Kidney (tissue), 14 donors: ENCODE results near the gene NLRC5. TPM values are rescaled to one million over a fixed set of nuclear protein-coding genes. Genes with fewer than 3 reads are reported as not detected.

Experiments used
- DNase-seq, 5 donors: peaks; one replicate each; pipeline ENCODE4 v3.0.0-alpha.2; 2013 to 2020
- FAIRE-seq: peaks from 2 replicates; lab custom pipeline; 2012; peaks lifted over from hg19 to GRCh38; lab: Jason Lieb, UNC
- H3K27ac ChIP-seq, 2 donors: one replicate each; pipeline ENCODE4 v1.7.0; 2013; ENCODE audit warnings: low read depth in 2 of 2, low read length in 2 of 2, inconsistent platforms in 1 of 2
- H3K27me3 ChIP-seq: one replicate; pipeline ENCODE4 v1.7.1; 2013; ENCODE audit warnings: low read length, inconsistent platforms; ENCODE audit not compliant: control insufficient read depth, insufficient read depth
- H3K36me3 ChIP-seq, 3 donors: one replicate each; pipeline versions ENCODE4 v1.7.0 to v1.7.1; 2013; ENCODE audit warnings: low read length in 3 of 3, control low read depth in 1 of 3, inconsistent platforms in 1 of 3; ENCODE audit not compliant: insufficient read depth in 3 of 3, control insufficient read depth in 2 of 3
- H3K4me1 ChIP-seq, 3 donors: one replicate each; pipeline versions ENCODE4 v1.7.0 to v1.7.1; 2013; ENCODE audit warnings: low read length in 3 of 3, inconsistent platforms in 1 of 3, low read depth in 1 of 3; ENCODE audit not compliant: control insufficient read depth in 2 of 3, insufficient read depth in 2 of 3
- H3K4me3 ChIP-seq, 3 donors: one replicate each; pipeline versions ENCODE4 v1.7.0 to v1.8.1; 2013; ENCODE audit warnings: low read length in 3 of 3, control low read depth in 1 of 3, inconsistent platforms in 1 of 3
- H3K9ac ChIP-seq, 3 donors: one replicate each; pipeline versions ENCODE4 v1.7.0 to v1.7.1; 2013; ENCODE audit warnings: low read length in 3 of 3, control low read depth in 1 of 3, inconsistent platforms in 1 of 3
- H3K9me3 ChIP-seq, 3 donors: one replicate each; pipeline versions ENCODE4 v1.7.0 to v1.7.1; 2013; ENCODE audit warnings: low read length in 3 of 3, control low read depth in 1 of 3, inconsistent platforms in 1 of 3; ENCODE audit not compliant: control insufficient read depth in 2 of 3, insufficient read depth in 1 of 3
- CTCF ChIP-seq: IDR thresholded peaks from 3 replicates; pipeline ENCODE4 v1.5.1; 2012; ENCODE audit warnings: mild to moderate bottlenecking, moderate library complexity, borderline replicate concordance; ENCODE audit not compliant: insufficient read depth; ENCODE audit errors: extremely low read depth
- intact Hi-C: fragments of 100-400 bp; cut with DNase I; formaldehyde crosslinking; loops from one replicate; pipeline ENCODE4 v1.11.1; 2022
- polyA plus RNA-seq: library from polyadenylated mRNA; stranded (reverse); fragments of 350-450 nt; fragmentation: Illumina TruSeq; extraction: RNeasy Lipid Tissue Mini Kit (QIAGEN cat#74804); gene quantifications from one replicate; pipeline ENCODE4 v1.2.3, GENCODE V29; 2014; ENCODE audit warnings: low read depth, low replicate concordance; ENCODE audit not compliant: insufficient read depth
- total RNA-seq: library from RNA; stranded (reverse); fragmentation: NEBNext Ultra II Directional; extraction: Animal tissue kit (Norgen Biotek cat#: 25700); gene quantifications from one replicate; pipeline ENCODE4 v1.2.1, GENCODE V29; 2021
- donor health status: control.
- donor health status: control.
- donor health status: control.
- donor health status: control.
- donor health status: control.
- donor health status: DM: yes; HTN: yes; CAD: no.
- donor health status: Normal renal cell carcinoma (clear cell type).

The NLRC5 gene
- total and polyA plus RNA-seq, 2 donors from 2014 or later: 7.1 to 55.6 TPM

DNA sequence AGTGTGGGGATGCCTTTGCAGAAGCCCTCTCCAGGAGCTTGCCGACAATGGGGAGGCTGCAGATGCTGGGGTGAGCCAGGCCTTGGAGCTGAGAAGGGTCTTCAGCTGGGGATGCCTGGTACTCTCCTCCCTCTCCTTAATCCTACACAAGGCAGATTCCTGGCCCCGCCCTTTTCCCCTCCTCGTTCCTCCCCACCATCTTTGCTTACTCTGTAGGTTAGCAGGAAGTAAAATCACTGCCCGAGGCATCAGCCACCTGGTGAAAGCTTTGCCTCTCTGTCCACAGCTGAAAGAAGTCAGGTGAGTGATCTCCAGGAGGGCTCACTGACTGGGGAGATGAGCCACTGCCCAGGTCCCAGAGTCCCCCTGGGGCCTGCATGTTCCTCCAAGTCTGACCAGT is 38.7 kb downstream of the NLRC5 start:
- Histone ChIP-seq H3K9me3 (no peaks in the 10 kb centered on the region), H3K36me3 (no peaks in the 10 kb centered on the region), H3K4me1 (no peaks in the 10 kb centered on the region), H3K4me3 (no peak overlapping the region), H3K9ac (no peak overlapping the region), H3K27me3 (no peaks in the 10 kb centered on the region), H3K27ac (no peak overlapping the region)
- no peak for TF ChIP-seq CTCF
- DNase-seq (peak in 1 of 5 donors; percentile 9), FAIRE-seq (no peak)
- intact Hi-C loops: no loop called here

- DNase-seq: no peak
- intact Hi-C loops: no loop called here
- no peak for FAIRE-seq
Observed at GRCh38 chr16:57029161-57030160, 40.1 kb downstream of the NLRC5 start.

GRCh38 chr16:57030346-57030902 is 41.1 kb downstream of the NLRC5 start:
- peak in 1 of 5 donors; percentile 2 for DNase-seq
- no peaks in the 10 kb centered on the region for H3K9me3 ChIP-seq
- H3K27ac ChIP-seq: no peak overlapping the region
- H3K36me3 ChIP-seq: no peaks in the 10 kb centered on the region
- no peaks in the 10 kb centered on the region for H3K4me1 ChIP-seq
- no peak for FAIRE-seq
- no peaks in the 10 kb centered on the region for H3K27me3 ChIP-seq
- no peak overlapping the region for H3K4me3 ChIP-seq
- intact Hi-C loops: no loop called here
- TF ChIP-seq CTCF: no peak
- H3K9ac ChIP-seq: no peak overlapping the region

More at GRCh38 chr16:57029161-57030160, 40.1 kb downstream of the NLRC5 start:
- no peak overlapping the region for H3K9ac ChIP-seq
- H3K27ac ChIP-seq: no peak overlapping the region
- no peak overlapping the region for H3K4me3 ChIP-seq
- TF ChIP-seq CTCF: no peak
- no peaks in the 10 kb centered on the region for H3K4me1 ChIP-seq
- no peaks in the 10 kb centered on the region for H3K36me3 ChIP-seq
- H3K9me3 ChIP-seq: no peaks in the 10 kb centered on the region
- no peaks in the 10 kb centered on the region for H3K27me3 ChIP-seq
